Stimulated activated CD4-positive, alpha-beta T cell treated with anti-CD3 and anti-CD28 coated beads, Interleukin-15, amount 100 ng/mL, for 48 hours (primary cell): ENCODE data around the gene ARHGAP4.
A peak's percentile ranks its signal among the peaks of the same experiment; 100 is the strongest.

Source experiments
- DNase-seq, 2 donors: peaks; one replicate each; pipeline ENCODE4 v3.0.0-alpha.2; 2020; ENCODE audit warnings: low read depth in 2 of 2

ARHGAP4 gene

GRCh38 chrX:153882086-153882498 is 44.0 kb downstream of the ARHGAP4 start:
- DNase-seq, result no peak

- DNase-seq, result no peak
Measured at GRCh38 chrX:153881281-153881680, 44.8 kb downstream of the ARHGAP4 start.

DNA sequence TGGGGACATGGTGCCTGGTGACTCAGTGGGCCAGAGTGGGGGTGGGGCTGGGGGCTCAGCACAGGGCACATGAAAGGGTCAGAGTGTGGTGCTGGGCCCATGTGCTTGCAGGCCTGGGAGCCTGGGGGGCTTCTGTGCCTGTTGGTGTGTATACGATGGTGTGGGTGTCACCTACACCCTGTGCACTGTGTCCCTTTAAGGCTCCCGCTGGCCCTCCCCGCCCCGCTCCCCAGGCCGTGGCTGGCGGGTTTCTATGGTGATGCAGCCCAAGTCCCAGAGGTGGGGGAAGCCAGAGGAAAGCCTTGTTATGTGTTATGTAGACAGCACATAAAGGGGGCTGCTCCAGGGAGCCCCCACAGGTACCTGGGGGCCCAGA is 45.6 kb downstream of the ARHGAP4 start:
- no peak for DNase-seq

- no peak for DNase-seq
Measured at GRCh38 chrX:153879741-153880439, 46.2 kb downstream of the ARHGAP4 start.

GRCh38 chrX:153878969-153879653 is 47.0 kb downstream of the ARHGAP4 start:
- DNase-seq, result no peak

DNA sequence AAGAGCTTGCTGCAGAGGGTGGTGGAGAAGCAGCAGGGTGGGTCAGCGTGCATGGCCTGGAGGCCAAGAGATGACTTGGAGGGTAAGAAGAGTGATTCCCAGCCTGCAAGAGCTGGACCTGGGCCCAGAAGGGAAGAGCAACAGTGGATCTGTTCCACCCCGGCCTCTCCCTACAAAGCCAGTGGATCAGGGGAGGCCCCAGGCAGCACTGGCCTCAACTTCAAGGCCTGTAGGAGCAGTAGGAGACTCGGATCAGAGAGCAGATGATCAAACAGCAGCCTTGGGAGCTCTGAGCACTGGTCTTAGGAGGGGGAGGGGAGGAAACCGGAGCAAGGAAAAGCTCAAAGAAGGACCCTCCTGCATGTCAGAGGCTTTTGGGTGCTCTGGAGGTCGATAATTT is 47.7 kb downstream of the ARHGAP4 start:
- no peak for DNase-seq

GRCh38 chrX:153877571-153878261 is 48.3 kb downstream of the ARHGAP4 start:
- DNase-seq, result no peak

DNA sequence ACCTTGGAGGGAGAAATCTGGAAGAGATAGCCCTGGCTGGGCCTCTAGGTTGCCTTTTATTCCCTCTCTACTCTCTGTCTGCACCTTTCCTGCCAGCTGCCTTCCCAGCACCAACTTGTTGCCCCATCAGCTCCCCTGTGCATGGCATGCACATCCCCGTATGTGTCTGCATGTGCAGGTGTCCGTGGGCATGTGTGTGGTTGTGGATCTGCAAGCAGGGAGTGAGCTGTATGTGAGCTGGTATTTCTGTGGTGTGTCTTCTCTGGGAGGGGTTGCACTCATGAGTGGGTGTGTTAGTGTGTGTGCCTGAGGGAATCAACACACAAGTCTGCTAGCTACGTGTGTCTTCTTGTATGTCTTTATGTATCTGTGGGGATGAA is 50.0 kb downstream of the ARHGAP4 start:
- DNase-seq, result no peak

DNA sequence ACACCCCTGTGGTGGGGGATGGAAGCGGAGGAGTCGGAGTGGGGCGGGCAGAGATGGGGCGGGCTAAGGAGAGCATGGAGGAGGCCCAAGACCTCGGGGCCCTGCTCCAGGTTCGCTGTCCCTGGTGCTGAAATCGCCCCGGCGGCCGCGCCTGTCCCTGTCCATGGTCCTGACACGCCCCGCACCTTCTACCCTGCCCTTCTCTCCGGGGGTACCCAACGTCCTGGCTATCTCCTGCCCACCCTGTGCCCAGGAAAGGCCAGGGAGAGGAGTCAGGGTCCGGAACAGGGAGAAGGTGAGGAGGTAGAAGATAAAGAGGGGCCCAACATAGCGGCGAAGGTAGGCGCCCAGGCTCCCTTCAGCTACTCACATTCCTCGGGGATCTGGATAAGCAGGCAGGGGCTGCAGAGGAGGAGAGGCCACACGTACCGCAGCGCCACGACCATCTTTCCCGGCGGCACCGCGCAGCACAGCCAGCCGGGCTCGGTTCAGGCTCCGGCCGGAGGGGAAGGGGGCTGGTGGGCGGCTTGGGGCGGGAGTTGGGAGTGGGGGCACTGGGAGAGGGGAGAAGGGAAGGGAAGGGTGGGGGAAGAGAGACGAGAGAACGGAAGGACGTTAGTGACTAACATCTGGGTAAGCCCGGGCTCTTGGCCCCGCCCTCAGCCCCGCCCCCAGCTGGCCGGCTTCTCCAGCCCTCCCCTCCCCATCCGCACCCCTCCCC is 50.5 kb downstream of the ARHGAP4 start:
- peak; percentile 13 to 53 for DNase-seq

DNA sequence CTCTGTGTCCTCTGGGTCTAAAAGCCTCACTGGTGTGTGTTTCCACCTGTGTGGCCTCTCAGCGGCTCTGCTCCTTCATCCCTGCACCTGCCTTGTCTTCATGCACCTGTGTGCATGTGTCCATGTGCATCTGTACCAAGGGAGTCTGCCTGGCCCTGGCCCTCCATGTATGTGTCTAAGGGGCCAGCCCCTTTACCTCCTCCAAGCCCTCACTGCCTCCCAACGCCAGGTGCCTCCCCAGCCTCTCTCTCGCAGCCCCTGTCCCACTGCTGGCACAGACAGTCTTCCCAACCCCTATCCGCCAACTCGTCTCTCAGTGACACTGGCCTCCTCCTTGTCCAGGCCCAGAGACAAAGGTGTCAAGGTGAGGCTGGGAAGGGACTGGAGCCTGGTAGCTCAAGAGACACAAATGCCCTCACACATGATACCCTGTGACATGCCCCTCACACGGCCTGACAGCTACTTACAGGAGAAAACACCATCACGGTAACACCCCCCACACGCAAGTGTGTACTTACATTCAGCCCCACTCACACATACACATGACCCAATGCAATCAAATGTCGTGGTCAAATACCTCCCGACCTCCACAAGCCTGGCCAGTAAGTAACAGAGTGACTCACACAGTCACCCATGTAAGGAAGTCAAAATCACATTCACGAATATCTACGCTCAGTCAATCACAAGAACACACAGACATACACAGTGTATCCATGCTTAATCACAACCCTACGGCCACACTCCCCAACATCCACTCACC is 51.5 kb downstream of the ARHGAP4 start:
- DNase-seq, result no peak

DNA sequence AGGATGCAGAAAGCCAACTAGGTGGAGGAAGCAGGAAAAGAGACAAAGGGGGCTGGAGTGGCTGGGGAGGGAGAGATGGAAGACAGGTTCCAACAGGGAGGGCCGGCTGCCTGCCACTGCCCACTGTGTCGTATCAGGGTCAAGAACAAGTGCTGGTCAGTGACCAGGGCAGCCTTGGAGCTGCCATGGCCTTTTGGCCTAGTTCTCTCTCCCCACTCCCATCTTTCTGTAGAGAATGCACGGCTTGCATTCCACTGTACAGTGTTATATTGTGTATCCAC is 52.0 kb downstream of the ARHGAP4 start:
- no peak for DNase-seq

DNA sequence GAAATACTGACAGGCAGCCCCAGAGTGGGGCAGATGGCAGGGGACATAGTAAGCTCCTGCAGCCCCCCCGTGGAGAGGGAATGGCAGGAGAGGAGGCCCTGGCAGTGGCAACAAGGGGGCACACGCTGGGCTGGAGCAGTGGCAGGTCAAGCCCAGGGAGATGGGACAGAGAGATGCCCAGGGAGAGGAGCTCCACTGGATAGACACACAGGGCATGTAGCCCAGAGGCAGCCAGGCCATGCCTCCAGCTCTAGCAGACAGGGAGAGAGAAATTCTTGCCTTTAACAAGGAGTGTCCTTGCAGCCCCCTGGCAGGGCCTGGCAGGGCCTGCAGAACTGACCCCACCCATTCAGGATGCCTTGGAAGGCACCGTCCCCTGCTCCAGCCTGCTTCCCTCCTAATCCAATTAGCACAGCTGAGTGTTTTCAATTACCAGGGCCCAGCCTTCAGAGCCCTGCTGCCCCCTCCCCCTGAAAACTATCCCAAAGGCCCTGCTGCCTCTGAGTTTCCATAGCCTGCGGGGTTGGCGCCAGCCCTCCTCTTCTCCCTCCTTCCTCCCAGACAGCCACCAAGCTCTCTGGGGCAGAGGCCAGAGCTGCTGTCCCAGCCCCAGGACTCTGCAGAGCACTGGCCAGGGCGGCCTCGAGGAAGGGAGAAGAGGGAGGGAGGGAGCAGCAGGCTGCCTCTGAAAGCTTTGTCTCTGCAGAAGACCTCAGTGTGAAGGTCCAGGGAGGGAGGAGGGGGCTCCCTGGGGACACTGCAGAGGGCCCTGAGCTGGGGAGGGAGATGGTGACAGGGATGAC is 52.6 kb downstream of the ARHGAP4 start:
- DNase-seq, result no peak

- DNase-seq, result no peak
Measured at GRCh38 chrX:153871946-153872878, 53.9 kb downstream of the ARHGAP4 start.

DNA sequence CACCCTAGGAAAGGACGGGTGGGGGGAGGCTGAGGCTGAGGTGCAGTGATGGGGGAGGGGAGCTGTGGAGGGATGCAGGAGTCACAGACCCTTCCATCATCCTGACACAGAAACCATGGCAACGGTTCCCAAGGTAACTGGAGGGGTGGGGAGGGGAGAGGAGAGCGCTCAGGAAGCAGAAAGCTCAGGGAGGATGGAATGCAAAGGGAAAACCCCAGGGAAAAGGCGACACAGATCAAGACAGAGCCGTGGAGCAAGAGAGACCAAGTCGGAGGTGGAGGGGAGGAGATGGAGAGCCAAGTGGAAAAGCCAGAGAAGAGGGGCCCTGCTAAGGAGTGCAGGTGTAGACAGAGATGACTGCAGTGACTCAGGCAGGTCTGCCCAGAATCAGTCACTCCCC is 54.6 kb downstream of the ARHGAP4 start:
- DNase-seq, result no peak

DNA sequence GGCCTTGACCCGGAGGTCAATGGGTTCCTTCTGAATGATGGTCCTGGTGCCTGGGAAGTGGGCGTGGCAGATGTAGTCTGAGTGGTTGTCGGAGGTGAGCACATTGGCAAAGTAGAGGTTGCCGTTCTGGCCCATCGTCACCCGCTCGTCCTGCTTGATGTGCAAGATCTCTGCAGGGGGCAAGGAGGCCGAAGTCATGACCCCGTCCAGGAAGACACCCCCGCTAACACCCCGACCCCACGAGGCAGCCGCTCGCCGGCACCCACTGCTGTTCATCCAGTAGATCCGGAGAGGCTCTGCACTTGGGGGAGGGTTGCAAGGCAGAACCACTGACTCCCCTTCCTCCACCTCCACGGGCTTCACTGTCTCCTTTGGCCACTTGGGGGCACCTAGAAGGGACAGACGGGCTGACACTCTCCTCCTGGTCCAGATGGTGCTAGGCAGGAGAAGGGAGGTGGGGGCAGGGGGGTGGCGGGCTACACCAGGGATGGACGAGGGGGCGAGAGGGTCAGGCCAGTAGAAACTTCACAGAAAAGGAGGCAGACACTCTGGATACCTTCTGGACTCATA is 55.2 kb downstream of the ARHGAP4 start:
- DNase-seq, result no peak

- DNase-seq, result no peak
Measured at GRCh38 chrX:153870288-153870690, 55.8 kb downstream of the ARHGAP4 start.

- DNase-seq, result no peak
Measured at GRCh38 chrX:153869473-153870287, 56.4 kb downstream of the ARHGAP4 start.

- DNase-seq, result no peak
Measured at GRCh38 chrX:153868576-153869472, 57.2 kb downstream of the ARHGAP4 start.
